HEK293 (cell line): ENCODE data around the gene ATF6.

Experiments used
- CTCF ChIA-PET: fragments of 350-600 bp; formaldehyde crosslinking; extraction: SDS; loops from one replicate; lab custom pipeline; 2021; ENCODE audit warnings: antibody characterized with exemption; lab: Yijun Ruan, JAX
- POLR2A ChIA-PET: fragments of 300-600 bp; formaldehyde crosslinking; extraction: SDS; loops from one replicate; lab custom pipeline; 2020; ENCODE audit warnings: antibody characterized with exemption, inconsistent platforms; lab: Yijun Ruan, JAX
- H3K27ac ChIP-seq: fragments of 200-500 bp; sonication (Bioruptor generic); 2 replicates; pipeline ENCODE4 v1.5.1; 2014; ENCODE audit warnings: low read depth, low read length, control low read depth, inconsistent platforms; ENCODE audit errors: extremely low read depth
- H3K36me3 ChIP-seq, 2 experiments: fragments of 200-500 bp in 1 of 2; sonication (Bioruptor generic) in 1 of 2; 1 replicate in 1 of 2; 2 replicates in 1 of 2; pipeline ENCODE4 v1.5.1; 2014 to 2017; ENCODE audit warnings: inconsistent platforms in 2 of 2, low read length in 2 of 2; ENCODE audit not compliant: control insufficient read depth in 2 of 2, insufficient read depth in 1 of 2
- H3K4me1 ChIP-seq: fragments of 200-500 bp; sonication (Bioruptor generic); 2 replicates; pipeline ENCODE4 v1.5.1; 2014; ENCODE audit warnings: mild to moderate bottlenecking, low read length, inconsistent platforms; ENCODE audit not compliant: control insufficient read depth, insufficient read depth
- H3K4me3 ChIP-seq: 2 replicates; pipeline ENCODE4 v1.5.1; 2011; ENCODE audit warnings: low read depth, mild to moderate bottlenecking, control low read depth, low read length, moderate library complexity
- H3K9me3 ChIP-seq: fragments of 200-500 bp; sonication (Bioruptor generic); 2 replicates; pipeline ENCODE4 v1.5.1; 2014; ENCODE audit warnings: low read depth, low read length, inconsistent platforms; ENCODE audit not compliant: control insufficient read depth, insufficient read depth
- ATF2 ChIP-seq: fragments of 450-650 bp; formaldehyde crosslinking; IDR thresholded peaks from 2 replicates; pipeline ENCODE4 v1.5.1; 2016; ENCODE audit warnings: missing biosample characterization, missing genetic modification characterization, low read depth
- GLI2 ChIP-seq: fragments of 450-650 bp; formaldehyde crosslinking; IDR thresholded peaks from 2 replicates; pipeline ENCODE4; 2017; ENCODE audit warnings: missing biosample characterization, missing genetic modification characterization, low read depth, borderline replicate concordance
- KLF17 ChIP-seq: fragments of 450-650 bp; formaldehyde crosslinking; IDR thresholded peaks from 2 replicates; pipeline ENCODE4 v1.5.1; 2016; ENCODE audit warnings: missing biosample characterization, missing genetic modification characterization
- OSR2 ChIP-seq: fragments of 450-650 bp; formaldehyde crosslinking; IDR thresholded peaks from 2 replicates; pipeline ENCODE4 v1.5.1; 2016; ENCODE audit warnings: missing biosample characterization, missing genetic modification characterization
- PBX3 ChIP-seq: sonication (generic); formaldehyde crosslinking; IDR thresholded peaks from 2 replicates; pipeline ENCODE4 v1.8.1; 2022; ENCODE audit warnings: mild to moderate bottlenecking, moderate library complexity, missing genetic modification reagents
- REPIN1 ChIP-seq: fragments of 450-650 bp; formaldehyde crosslinking; IDR thresholded peaks from 2 replicates; pipeline ENCODE4 v1.5.1; 2017; ENCODE audit warnings: missing biosample characterization, missing genetic modification characterization, low read depth
- SCRT1 ChIP-seq: fragments of 450-650 bp; formaldehyde crosslinking; IDR thresholded peaks from 2 replicates; pipeline ENCODE4 v1.5.1; 2016; ENCODE audit warnings: missing biosample characterization, missing genetic modification characterization, borderline replicate concordance
- SCRT2 ChIP-seq: fragments of 450-650 bp; formaldehyde crosslinking; IDR thresholded peaks from 2 replicates; pipeline ENCODE4 v1.5.1; 2016; ENCODE audit warnings: missing biosample characterization, missing genetic modification characterization
- SETDB1 ChIP-seq: IDR thresholded peaks from one replicate; pipeline ENCODE4 v1.6.1; 2017; ENCODE audit warnings: mild to moderate bottlenecking, low read length, moderate library complexity, mixed read lengths; ENCODE audit not compliant: insufficient read length
- SP2 ChIP-seq: fragments of 450-650 bp; formaldehyde crosslinking; IDR thresholded peaks from 2 replicates; pipeline ENCODE4 v1.5.1; 2016; ENCODE audit warnings: missing biosample characterization, missing genetic modification characterization
- SP7 ChIP-seq: fragments of 450-650 bp; formaldehyde crosslinking; IDR thresholded peaks from 2 replicates; pipeline ENCODE4 v1.5.1; 2016; ENCODE audit warnings: missing biosample characterization, missing genetic modification characterization
- WT1 ChIP-seq: fragments of 450-650 bp; formaldehyde crosslinking; IDR thresholded peaks from 2 replicates; pipeline ENCODE4 v1.5.1; 2016; ENCODE audit warnings: missing biosample characterization, missing genetic modification characterization
- ZBTB1 ChIP-seq: fragments of 450-650 bp; formaldehyde crosslinking; IDR thresholded peaks from 2 replicates; pipeline ENCODE4 v1.5.1; 2016; ENCODE audit warnings: missing biosample characterization, missing genetic modification characterization
- ZBTB17 ChIP-seq: fragments of 450-650 bp; formaldehyde crosslinking; IDR thresholded peaks from 2 replicates; pipeline ENCODE4 v1.5.1; 2016; ENCODE audit warnings: missing biosample characterization, missing genetic modification characterization
- ZBTB7A ChIP-seq: fragments of 450-650 bp; formaldehyde crosslinking; IDR thresholded peaks from 2 replicates; pipeline ENCODE4 v1.5.1; 2016; ENCODE audit warnings: low read depth, missing biosample characterization, missing genetic modification characterization
- ZFHX2 ChIP-seq: fragments of 450-650 bp; formaldehyde crosslinking; conservative IDR thresholded peaks from 2 replicates; pipeline ENCODE4 v1.5.1; 2016; ENCODE audit warnings: missing biosample characterization, missing genetic modification characterization
- ZNF112 ChIP-seq: fragments of 450-650 bp; formaldehyde crosslinking; IDR thresholded peaks from 2 replicates; pipeline ENCODE4 v1.5.0; 2017; ENCODE audit warnings: missing biosample characterization, missing genetic modification characterization
- ZNF133 ChIP-seq: fragments of 450-650 bp; formaldehyde crosslinking; IDR thresholded peaks from 2 replicates; pipeline ENCODE4 v1.5.1; 2016; ENCODE audit warnings: missing biosample characterization, missing genetic modification characterization
- ZNF140 ChIP-seq: fragments of 450-650 bp; formaldehyde crosslinking; IDR thresholded peaks from 2 replicates; pipeline ENCODE4 v1.5.1; 2016; ENCODE audit warnings: missing biosample characterization, missing genetic modification characterization
- ZNF174 ChIP-seq: fragments of 450-650 bp; formaldehyde crosslinking; IDR thresholded peaks from 2 replicates; pipeline ENCODE4 v1.5.0; 2017; ENCODE audit warnings: missing biosample characterization, mild to moderate bottlenecking, missing genetic modification characterization
- ZNF223 ChIP-seq: fragments of 450-650 bp; formaldehyde crosslinking; IDR thresholded peaks from 2 replicates; pipeline ENCODE4 v1.5.1; 2016; ENCODE audit warnings: missing biosample characterization, missing genetic modification characterization
- ZNF24 ChIP-seq: fragments of 450-650 bp; formaldehyde crosslinking; IDR thresholded peaks from 2 replicates; pipeline ENCODE4 v1.5.1; 2016; ENCODE audit warnings: missing biosample characterization, missing genetic modification characterization
- ZNF366 ChIP-seq: fragments of 450-650 bp; formaldehyde crosslinking; conservative IDR thresholded peaks from 2 replicates; pipeline ENCODE4 v1.5.1; 2016; ENCODE audit warnings: missing biosample characterization, missing genetic modification characterization
- ZNF423 ChIP-seq: fragments of 450-650 bp; formaldehyde crosslinking; IDR thresholded peaks from 2 replicates; pipeline ENCODE4 v1.5.1; 2016; ENCODE audit warnings: missing biosample characterization, missing genetic modification characterization
- ZNF449 ChIP-seq: fragments of 450-650 bp; formaldehyde crosslinking; IDR thresholded peaks from 2 replicates; pipeline ENCODE4 v1.5.1; 2017; ENCODE audit warnings: missing biosample characterization, mild to moderate bottlenecking, missing genetic modification characterization, moderate library complexity
- ZNF549 ChIP-seq: fragments of 450-650 bp; IDR thresholded peaks from 2 replicates; pipeline ENCODE4 v1.5.1; 2018; ENCODE audit warnings: missing biosample characterization, missing genetic modification characterization, mild to moderate bottlenecking, inconsistent platforms, moderate library complexity
- ZNF558 ChIP-seq: fragments of 450-650 bp; formaldehyde crosslinking; IDR thresholded peaks from 2 replicates; pipeline ENCODE4 v1.5.1; 2016; ENCODE audit warnings: missing biosample characterization, missing genetic modification characterization
- ZNF654 ChIP-seq: fragments of 450-650 bp; formaldehyde crosslinking; IDR thresholded peaks from 2 replicates; pipeline ENCODE4 v1.5.1; 2016; ENCODE audit warnings: low read depth, missing biosample characterization, missing genetic modification characterization
- ZNF768 ChIP-seq: fragments of 450-650 bp; formaldehyde crosslinking; IDR thresholded peaks from 2 replicates; pipeline ENCODE4 v1.5.1; 2018; ENCODE audit warnings: missing biosample characterization, mild to moderate bottlenecking, missing genetic modification characterization
- ZNF792 ChIP-seq: fragments of 450-650 bp; formaldehyde crosslinking; IDR thresholded peaks from 2 replicates; pipeline ENCODE4 v1.5.1; 2016; ENCODE audit warnings: missing biosample characterization, missing genetic modification characterization

ATF6 gene

GRCh38 chr1:161950377-161950776, 184.3 kb downstream of the ATF6 start:
- CTCF ChIA-PET = no interaction called here
- Histone ChIP-seq H3K4me3 (no peak overlapping the region), H3K9me3 (no peaks in the 10 kb centered on the region), H3K36me3 (no peaks in the 10 kb centered on the region), H3K27ac (no peak overlapping the region), H3K4me1 (peaks cover 5% of the 10 kb centered on the region; the same call in 1 of the 2 replicates)
- no peak for TF ChIP-seq SCRT2 (tag by site-specific recombination)
- no peak for TF ChIP-seq PBX3 (CRISPR knock-in tag)
- TF ChIP-seq ZNF558 (tag by site-specific recombination) = no peak
- no peak for TF ChIP-seq SP2 (tag by site-specific recombination)
- TF ChIP-seq SETDB1 = no peak
- no peak for TF ChIP-seq ZBTB1
- TF ChIP-seq ZNF223 (tag by site-specific recombination) = no peak
- no peak for TF ChIP-seq ZNF112
- TF ChIP-seq REPIN1 (tag by site-specific recombination) = no peak
- no peak for TF ChIP-seq ZNF423 (tag by site-specific recombination)
- no peak for TF ChIP-seq KLF17 (tag by site-specific recombination)
- no peak for TF ChIP-seq ZFHX2
- no peak for TF ChIP-seq ZNF768 (tag by site-specific recombination)
- no peak for TF ChIP-seq ATF2 (tag by site-specific recombination)
- TF ChIP-seq WT1 (tag by site-specific recombination) = no peak
- TF ChIP-seq ZNF140 (tag by site-specific recombination) = no peak
- POLR2A ChIA-PET = no interaction called here

GRCh38 chr1:161951646-161952045, 185.5 kb downstream of the ATF6 start:
- no peaks in the 10 kb centered on the region for H3K36me3 ChIP-seq
- H3K9me3 ChIP-seq = no peaks in the 10 kb centered on the region
- H3K4me1 ChIP-seq = peaks cover 5% of the 10 kb centered on the region; the same call in 1 of the 2 replicates
- H3K27ac ChIP-seq = no peak overlapping the region
- no peak for TF ChIP-seq SCRT1 (tag by site-specific recombination)
- 0 out of 2 replicates have a peak, but pooled peaks have one; percentile 11 for TF ChIP-seq SP7 (tag by site-specific recombination)
- no peak overlapping the region for H3K4me3 ChIP-seq
- ChIA-PET CTCF (no interaction called here), POLR2A (no interaction called here)

GRCh38 chr1:161952607-161953172, 186.6 kb downstream of the ATF6 start:
- CTCF ChIA-PET = interaction anchor here (0.7 to 1.2 kb wide), 3 partner anchors 28 to 89 kb away, joined by 3 to 4 read pairs (median 3); no protein-coding TSS in a partner anchor
- POLR2A ChIA-PET = no interaction called here
- TF ChIP-seq ZNF449 (no peak), ZNF792 (tag by site-specific recombination) (no peak), ZNF133 (tag by site-specific recombination) (no peak), ZBTB17 (tag by site-specific recombination) (no peak), ZNF549 (tag by site-specific recombination) (no peak), ZNF366 (tag by site-specific recombination) (no peak), ZNF174 (tag by site-specific recombination) (no peak), ZBTB7A (no peak), ZNF24 (tag by site-specific recombination) (no peak), OSR2 (tag by site-specific recombination) (no peak), ZNF654 (tag by site-specific recombination) (no peak), GLI2 (tag by site-specific recombination) (no peak)

More at GRCh38 chr1:161952607-161953172, 186.6 kb downstream of the ATF6 start:
- Histone ChIP-seq H3K27ac (no peak overlapping the region), H3K9me3 (no peaks in the 10 kb centered on the region), H3K36me3 (no peaks in the 10 kb centered on the region), H3K4me3 (no peak overlapping the region), H3K4me1 (peaks cover 5% of the 10 kb centered on the region; the same call in 1 of the 2 replicates)
